Measurements from ENCODE around the gene LAMC2. TPM values are rescaled to one million over a fixed set of nuclear protein-coding genes. Genes with fewer than 3 reads are reported as not detected.

LAMC2 gene
- total and polyA plus RNA-seq, 8 donors, result 38.1 to 104 (median 46.6) TPM

DNA sequence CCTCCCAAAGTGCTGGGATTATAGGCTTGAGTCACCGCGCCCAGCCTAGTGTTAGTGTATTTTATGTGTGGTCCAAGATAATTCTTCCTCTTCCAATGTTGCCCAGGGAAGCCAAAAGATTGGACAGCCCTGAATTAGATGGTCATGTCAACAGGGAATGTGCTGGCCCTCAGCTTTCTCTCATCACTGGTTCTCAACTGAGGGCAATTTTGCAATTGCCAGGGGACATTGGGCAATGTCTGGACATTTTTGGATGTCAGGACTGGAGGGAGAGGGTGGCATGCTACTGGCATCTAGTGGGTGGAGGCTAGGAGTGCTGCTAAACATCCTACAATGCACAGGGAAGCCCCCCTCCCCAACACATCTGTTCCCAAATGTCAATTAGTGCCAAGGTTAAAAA, 95.0 kb downstream of the LAMC2 start:
- ATAC-seq, result no peak
- Histone ChIP-seq H3K4me3 (no peak overlapping the region), H3K27me3 (no peaks in the 10 kb centered on the region), H3K4me1 (peaks cover 20 to 47% of the 10 kb centered on the region in 2 donors), H3K27ac (peak overlapping the region; percentile 55 to 95), H3K36me3 (no peaks in the 10 kb centered on the region), H3K9me3 (no peaks in the 10 kb centered on the region)
- intact Hi-C loops (cut with DNase I), result no loop called here
- no peak for TF ChIP-seq CTCF (IDR thresholded peaks at IDR 0.05)
- DNase-seq, result no peak

DNA sequence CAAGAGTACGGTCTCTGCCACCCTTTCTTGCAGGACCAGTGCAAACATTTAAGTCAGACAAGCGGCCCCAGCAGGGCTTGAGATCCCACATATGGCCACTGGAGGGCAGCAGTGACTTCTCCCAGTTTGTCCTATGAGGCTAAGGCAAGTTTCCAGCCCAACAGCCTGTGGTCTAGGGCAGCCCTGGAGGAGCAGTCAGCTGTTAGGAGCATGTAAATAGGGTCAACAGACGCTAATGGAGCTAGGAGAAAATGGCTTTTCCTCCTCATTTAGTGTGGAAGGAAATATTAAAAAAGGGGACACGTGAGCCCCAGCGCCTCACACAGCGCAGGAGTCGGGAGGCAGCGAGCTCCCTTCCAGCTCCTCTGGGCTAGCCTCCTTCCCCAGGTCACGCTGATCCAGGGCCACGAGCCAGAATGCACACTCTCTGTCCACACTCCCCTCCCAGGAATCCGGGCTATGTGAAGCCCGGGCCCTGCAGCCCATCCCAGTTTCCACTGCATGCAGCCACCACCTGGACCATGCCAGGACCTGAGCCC, 95.6 kb downstream of the LAMC2 start:
- intact Hi-C loops (cut with DNase I), result no loop called here
- Histone ChIP-seq H3K27me3 (no peaks in the 10 kb centered on the region), H3K36me3 (no peaks in the 10 kb centered on the region), H3K27ac (peak overlapping the region; percentile 55 to 95), H3K4me1 (peaks cover 20 to 47% of the 10 kb centered on the region in 2 donors), H3K4me3 (no peak overlapping the region), H3K9me3 (no peaks in the 10 kb centered on the region)
- DNase-seq (peak; percentile 89 to 94 (median 89)), ATAC-seq (peak; percentile 93)
- TF ChIP-seq CTCF (IDR thresholded peaks at IDR 0.05), result peak; percentile 94 to 97

DNA sequence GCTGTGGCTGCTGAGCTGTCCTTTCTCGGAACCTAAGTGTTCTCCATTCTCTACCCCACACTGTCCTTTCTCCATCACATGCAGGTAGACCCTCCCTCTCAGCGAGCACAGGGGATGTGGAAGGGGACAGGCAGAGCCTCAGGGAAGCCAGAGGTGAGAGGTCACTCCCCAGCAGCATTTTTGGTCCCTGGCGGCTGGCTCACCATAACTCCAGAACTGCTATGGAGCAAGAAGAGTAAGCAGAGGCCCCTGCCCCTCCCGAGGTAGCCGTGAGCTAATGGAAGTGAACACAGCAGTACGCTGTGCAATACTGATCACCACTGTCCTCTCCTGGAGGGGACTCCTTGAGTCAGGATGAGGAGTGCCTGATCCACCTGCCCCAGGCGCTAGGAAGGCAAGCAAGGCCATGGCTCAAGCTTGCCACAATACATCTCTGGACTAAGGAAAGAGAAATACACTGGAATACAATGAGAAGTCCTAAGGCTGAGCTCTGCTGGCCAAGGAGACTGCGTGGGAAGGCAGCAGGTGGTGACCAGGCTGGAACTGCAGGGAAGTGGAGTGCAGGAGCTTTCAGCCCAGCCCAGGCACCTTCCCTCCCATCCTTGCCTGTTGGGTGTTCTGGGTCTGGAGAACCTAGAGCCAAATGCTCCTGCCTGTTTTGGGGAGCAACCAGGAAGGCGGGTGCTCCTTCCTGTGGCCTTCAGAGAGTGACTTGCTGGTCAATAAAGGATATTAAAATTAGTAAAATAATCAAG, 96.2 kb downstream of the LAMC2 start:
- Histone ChIP-seq H3K27ac (peak overlapping the region; percentile 55 to 95), H3K4me1 (peaks cover 20 to 47% of the 10 kb centered on the region in 2 donors), H3K36me3 (no peaks in the 10 kb centered on the region), H3K9me3 (no peaks in the 10 kb centered on the region), H3K27me3 (no peaks in the 10 kb centered on the region), H3K4me3 (no peak overlapping the region)
- ATAC-seq (no peak), DNase-seq (no peak)
- intact Hi-C loops (cut with DNase I), result no loop called here
- TF ChIP-seq CTCF (IDR thresholded peaks at IDR 0.05), result no peak

DNA sequence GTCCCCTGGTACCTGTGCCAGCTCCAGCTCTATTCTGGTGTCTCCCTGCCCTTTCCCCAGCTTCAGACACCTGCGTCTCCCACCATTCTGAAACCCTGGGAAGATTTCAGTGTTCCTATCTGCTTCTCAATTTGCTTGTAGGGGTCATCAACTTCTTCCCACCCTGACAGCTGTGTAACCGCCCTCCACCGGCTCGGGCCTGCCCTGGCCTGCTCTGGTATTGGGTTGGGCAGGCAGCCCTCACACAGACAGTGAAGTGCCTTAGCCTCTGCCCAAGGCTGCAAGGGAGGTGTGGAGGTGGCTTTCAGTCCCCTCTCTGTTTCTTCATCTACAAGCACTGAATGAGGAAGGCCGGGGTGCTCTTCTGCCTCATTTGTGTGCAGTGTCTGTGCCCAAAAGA, 97.2 kb downstream of the LAMC2 start:
- no peak overlapping the region for H3K27ac ChIP-seq
- peaks cover 20 to 39% of the 10 kb centered on the region in 2 donors for H3K4me1 ChIP-seq

More for the DNA sequence above, 97.2 kb downstream of the LAMC2 start:
- Histone ChIP-seq H3K36me3 (no peaks in the 10 kb centered on the region), H3K4me3 (no peak overlapping the region), H3K9me3 (no peaks in the 10 kb centered on the region), H3K27me3 (no peaks in the 10 kb centered on the region)
- intact Hi-C loops (cut with DNase I), result no loop called here
- DNase-seq (no peak), ATAC-seq (no peak)
- no peak for TF ChIP-seq CTCF (IDR thresholded peaks at IDR 0.05)

All from left lung (tissue), 10 donors.